GM18907 (cell line): ENCODE data around the gene GRIK5.
"Not testable (repeated sequence)": the region's sequence is repeated elsewhere in the genome, so short reads cannot be mapped to it uniquely, and the experiment has no call there.

ENCODE experiments used
- ATAC-seq: cut with Tn5 transposase; IDR thresholded peaks from one replicate; pipeline ENCODE4 v1.9.1; 2021; ENCODE audit warnings: mild to moderate bottlenecking, moderate library complexity; ENCODE audit not compliant: unreplicated experiment

GRIK5 gene

DNA sequence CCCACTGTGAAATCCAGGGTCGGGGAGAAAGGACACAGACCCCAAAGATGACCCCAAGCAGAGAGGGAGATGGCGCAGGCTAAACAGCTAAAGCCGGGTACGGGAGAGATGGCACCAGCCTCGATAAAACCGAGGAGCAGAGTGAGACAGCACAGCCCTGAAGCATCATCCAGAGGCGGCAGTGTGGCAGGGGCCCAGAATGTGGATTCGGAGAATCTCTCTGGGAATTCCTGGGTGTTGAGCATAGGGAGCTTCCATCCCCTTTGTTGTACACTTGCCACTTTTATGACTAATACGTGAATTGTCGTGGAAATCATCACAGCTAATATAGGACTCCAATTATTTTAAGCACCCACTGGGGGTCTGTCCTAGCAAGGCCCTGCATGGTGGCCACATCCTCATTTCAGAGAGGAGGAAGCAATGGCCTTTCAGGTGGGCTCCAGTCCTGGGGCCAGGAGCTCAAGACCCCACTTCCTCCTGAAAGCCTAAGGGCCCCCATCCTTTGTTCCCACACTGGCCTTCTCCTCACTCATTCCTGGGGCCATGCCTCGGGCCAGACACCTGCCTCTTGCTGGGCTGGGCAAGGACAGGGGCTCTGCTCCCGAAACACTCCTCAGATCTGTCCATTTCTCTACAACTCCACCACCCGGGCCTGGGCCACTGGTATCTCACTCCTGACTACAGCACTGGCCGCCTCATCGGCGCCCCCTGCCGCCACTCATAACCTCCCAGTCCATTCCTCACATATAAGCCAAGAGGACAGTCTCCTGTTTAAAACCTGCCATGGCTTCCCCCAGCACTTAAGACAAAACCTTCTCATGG is 46.7 kb downstream of the GRIK5 start:
- ATAC-seq: no peak

DNA sequence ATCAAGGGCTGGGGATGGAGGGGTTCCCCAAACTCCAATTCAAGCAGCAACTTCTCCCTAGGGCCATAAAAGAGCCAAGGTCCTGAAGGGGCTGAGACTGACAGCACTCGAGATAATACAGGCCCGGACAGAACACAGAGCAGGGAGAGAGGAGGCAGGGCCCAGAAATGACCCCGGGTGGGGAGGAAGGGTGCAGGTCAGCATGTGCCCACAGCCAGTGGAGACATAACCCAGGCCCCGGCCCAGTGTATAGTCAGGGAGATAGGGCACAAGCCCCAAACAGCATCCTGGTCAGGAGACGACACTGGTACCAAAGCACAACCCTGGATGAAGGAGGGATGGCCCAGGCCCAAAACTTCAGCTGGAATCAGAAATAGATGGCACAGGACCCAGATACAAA is 47.4 kb downstream of the GRIK5 start:
- no peak for ATAC-seq

DNA sequence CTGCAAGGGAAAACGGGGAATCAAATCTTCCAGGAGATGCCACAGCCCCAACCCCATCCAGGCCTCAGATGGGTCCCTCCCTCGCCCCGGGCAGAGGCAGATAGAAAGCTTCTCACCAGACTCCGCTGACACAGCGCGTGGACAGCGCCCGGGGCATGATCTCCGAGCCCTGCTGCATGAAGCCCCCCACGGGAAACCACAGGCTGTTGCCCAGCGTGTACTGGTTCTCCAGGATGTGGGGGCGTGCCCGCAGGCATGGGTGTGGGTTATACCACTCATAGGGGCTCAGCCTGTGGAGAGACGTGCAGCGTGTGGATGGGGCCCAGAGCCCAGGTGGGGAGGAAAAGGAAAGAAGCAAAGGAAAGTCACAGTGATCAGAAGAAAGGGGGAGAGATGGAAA is 48.8 kb downstream of the GRIK5 start:
- ATAC-seq: no peak

DNA sequence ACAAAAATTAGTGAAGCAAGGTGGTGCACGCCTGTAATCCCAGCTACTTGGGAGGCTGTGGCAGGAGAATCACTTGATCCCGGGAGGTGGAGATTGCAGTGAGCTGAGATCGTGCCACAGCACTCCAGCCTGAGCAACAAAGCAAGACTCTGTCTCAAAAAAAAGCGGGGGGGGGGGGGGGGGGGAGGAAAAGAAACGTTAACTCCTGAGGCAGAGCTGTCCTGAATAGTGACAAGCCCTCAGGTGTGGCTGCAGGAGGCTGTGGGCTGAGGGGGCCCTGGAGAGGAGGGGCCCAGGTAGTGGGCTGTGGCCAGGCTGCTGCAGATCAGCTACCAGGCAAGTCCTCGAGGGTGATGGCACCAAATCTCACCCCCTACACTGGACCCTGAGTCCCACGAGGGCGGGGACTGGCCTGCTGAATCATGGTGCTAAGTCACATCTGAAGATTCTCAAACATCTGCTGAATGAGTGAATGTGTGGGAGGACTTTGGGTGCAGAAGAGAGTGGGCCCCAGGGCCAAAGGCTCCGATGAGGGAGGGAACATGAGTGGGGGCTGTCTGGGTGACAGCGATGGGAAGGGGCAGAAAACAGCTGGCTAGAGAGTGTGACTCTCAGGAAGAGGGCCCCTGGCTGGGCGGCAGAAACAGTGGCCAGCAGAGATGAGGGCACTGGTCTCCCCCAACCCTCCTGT is 51.4 kb downstream of the GRIK5 start:
- ATAC-seq: no peak

DNA sequence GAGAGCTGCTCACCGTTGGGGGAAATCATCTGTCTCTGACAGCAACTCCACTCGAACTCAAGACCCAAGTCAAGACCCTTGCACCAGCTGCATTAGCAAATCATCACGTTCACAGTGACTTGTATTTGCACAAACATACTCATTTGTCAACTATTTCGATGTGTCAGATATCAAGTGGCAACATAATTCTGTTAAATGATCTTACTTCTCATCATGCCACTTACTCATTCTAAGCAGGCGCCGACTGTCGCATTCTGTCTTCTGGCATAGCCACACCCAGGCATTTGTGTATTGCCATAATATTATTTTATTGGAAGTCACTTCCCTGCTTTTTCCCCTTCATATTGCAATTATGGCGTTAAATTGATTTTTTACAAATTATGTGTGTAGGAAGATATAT is 53.0 kb downstream of the GRIK5 start:
- ATAC-seq: no peak

DNA sequence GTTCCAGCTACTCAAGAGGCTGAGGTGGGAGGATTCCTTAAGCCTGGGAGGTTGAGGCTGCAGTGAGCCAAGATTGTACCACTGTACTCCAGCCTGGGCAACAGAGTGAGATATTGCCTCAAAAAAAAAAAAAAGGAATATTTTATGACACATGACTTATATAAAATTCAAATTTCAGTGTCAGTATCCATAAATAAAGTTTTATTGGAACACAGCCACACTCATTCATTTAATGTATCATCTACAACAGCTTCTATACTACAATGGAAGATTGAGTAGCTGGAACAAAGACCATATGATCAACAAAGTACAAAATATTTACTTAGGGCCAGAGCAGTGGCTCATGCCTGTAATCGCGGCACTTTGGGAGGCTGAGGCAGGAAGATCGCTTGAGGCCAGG is 57.3 kb downstream of the GRIK5 start:
- ATAC-seq: not testable (repeated sequence)

DNA sequence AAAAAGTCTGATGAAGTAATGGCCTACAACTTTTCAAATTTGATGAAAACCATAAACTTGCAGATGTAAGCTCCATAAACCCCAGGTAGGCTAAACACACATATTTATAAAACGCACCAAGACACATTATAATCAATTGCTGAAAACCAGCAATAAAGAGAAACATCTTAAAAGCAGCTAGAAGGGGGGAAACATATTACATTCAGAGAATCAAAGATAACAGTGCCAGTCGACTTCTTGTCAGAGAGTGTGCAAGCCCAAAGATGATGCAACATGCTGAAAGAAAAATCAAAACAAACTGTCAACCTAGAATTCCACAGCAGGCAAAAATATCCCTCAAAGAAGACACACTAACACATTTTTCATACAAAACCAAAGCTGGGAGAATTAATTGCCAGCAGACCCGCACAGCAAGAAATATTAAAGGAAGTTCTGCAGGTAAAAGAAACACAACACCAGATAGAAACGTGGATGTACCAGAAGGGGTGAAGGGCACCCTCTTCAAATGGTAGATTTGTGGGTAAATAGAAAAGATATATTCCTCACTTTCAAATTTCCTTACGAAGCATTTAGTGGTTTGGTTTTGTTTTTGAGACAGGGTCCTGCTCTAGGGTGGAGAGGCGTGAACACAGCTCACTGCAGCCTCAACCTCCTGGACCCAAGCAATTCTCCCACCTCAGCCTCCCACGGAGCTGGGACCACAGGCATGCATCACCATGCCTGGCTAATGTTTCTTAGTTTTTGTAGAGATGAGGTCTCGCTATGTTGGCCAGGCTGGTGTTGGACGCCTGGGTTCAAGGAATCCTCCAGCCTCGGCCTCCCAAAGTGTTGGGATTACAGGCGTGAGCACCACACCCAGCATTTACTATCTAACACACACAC is 59.5 kb downstream of the GRIK5 start:
- no peak for ATAC-seq

DNA sequence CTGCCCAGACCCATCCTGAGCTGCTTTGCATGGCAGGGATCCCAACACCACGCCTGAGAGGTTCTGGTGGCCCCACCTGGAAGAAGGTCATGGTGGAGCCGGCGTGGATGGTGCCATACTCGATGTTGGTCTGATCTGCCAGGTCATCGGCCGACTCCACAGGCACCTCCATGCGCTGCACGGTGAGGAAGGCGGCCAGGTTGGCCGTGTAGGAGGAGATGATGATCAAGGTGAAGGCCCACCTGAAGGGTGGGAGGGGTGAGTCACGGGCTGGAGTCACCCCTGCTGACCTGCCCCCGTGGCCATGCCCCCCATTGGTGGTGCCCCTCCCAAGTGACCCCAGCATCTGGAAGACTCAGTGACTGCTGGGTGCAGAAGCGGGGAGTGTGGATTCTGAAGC is 63.4 kb downstream of the GRIK5 start:
- ATAC-seq: no peak

DNA sequence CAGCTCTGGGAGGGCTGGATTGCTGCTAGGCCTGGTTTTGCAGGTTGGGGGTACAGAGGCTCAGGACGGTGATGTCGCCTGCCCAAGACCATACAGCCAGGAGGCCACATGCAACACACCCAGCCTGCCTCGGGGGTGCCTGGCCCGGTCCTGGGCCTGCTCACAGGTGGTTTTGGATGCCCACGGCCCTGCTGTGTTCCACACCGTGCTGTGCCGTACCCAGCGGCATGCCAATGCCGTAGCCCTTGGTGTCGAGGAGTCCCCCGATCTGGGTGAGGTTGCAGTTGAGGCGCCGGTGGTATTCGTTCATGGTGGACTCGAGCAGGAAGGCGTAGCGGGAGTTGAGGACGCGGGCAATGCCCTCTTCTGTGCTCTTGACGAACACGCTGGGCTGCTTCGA is 64.5 kb downstream of the GRIK5 start:
- no peak for ATAC-seq

DNA sequence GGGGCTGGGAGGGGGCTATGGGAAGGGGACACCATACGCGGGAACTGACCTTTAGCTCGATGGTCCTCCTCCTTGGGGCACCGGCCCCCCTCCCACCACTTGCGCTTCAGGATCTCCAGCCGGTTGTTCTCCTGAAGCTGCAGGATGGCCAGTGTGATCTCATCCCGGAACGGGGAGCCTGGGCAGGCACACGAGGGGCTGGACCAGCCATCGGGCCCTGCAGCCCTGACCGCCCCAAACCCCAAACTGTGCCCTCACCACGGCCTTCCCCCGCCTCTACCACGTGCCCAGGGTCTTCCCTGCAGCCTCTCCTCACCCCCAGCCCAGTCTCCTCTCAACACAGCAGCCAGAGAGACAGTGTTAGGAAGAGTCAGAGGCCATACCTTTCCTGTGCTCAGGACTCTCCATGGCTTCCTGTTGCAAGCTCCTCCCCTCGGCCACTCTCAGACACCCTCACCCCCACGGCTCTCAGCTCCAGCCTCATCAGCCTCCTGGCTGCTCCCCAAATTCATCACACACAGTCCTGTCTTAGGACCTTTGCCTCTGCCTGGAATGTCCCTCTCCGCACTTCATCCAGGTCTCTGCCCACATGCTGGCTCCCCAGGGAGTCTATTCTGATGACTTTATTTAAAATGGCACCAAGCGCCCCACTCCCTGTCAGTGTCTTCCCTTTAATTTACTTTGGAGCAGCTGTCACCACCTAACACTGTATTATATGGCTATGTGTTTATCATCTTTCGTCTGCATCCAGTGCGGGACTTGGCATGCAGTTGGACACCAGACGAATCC is 66.3 kb downstream of the GRIK5 start:
- no peak for ATAC-seq

DNA sequence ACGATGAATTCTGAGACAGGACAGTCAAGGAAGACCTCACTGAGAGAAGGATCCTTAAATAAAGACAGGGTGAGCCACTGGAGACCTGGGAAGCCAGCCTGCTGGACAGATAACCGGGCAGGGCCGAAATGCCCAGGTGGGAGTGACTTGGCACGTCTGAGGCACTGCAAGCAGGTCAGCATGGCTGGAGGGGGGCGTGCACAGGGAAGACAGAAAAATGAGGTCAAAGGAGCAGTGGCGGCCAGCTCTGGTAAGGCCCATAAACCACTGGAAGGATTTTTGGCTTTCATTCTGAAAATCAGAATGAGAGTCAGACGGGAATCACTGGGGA is 70.2 kb downstream of the GRIK5 start:
- ATAC-seq: no peak

DNA sequence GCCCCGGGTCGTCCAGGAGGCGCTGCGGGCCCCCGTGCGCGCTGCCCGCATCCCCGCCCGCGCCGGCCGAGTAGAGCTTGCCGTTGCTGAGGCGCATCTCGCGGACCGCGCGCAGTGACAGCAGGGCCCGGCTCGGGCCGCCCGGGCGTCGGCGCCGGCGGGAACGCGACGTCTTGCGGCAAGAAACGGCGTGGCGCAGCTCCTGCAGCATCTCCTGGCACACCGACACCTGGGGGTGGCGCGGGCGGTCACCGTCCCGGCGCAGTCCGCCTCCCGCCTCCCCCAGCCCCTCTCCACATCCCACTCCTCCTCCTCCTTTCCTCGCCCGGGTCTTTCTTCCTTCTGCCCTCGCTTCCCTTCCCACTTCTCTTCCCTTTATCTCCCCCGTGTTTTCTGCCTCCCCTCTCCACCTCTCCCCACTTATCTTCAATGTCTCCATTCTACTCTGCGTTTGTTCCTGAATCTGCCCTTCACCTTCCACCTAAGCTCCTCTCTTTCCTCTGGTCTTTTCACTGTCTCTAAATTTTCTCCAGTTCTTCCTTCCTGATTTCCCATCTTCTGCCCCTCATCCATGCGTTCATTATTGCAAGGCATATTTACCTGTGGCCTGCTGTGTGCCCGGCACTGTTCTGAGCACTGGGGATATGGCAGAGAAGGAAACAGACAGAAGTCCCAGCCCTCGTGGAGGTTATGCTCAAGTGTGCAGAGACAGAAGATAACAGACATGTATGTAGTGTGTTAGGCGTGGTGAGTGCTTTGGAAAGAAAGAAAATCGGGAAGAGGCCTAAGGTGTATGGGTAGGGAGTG is 70.7 kb downstream of the GRIK5 start:
- no peak for ATAC-seq

DNA sequence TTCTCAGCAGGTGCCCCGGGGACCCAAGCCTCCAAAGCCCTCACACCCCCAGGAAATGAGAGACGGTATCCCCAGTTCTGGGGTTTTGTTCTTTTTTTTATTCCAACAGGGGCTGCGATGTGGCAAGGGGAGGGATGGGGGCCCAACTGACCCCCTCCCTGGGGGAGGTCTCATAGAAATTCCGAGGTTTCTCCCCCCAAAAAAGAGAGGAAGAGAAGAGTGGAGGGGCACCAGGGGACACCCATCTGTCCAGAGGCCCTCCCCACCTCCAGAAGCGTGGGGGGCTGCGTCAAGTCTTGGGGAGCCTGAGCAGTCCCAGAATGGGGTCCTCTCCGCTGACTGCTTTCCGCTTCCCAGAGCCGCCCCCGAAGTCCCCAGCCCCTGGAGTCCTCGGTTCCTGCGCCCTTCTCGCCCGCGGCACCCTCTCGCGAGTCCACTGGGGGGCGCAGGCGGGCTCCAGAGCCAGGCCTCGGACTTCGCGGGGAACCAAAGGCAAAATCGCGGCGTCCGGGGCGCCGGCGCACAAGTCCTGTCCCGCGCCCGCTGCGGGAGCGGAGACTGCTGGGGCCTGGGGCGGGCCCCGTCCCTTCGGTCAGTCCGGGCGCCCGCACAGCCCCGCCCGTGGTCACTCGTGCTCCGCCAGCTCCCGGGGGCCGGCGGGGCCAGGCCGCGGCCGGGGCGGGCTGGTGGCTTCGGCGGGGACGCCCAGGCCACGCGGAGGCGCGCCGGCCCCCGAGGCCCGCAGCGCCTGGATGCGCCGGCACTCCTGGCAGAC is 71.6 kb downstream of the GRIK5 start:
- no peak for ATAC-seq

DNA sequence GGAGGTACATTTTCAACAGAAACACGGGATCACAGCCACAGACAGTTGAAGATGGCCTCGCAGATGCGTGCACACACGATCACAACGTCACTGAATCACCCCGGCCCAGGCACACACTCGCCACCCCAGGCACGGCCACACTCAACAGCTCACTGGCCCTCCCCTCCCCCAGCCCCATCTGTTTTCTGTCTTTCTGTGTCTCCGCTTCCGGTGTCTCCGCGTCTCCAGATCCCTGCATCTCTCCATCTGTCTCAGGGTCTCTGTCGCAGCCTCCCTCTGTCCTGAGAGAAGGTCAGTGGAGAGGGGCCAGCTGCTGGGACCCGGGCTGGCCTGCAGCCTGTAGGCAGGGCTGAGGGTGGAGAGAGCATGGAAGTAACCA is 72.2 kb downstream of the GRIK5 start:
- no peak for ATAC-seq

DNA sequence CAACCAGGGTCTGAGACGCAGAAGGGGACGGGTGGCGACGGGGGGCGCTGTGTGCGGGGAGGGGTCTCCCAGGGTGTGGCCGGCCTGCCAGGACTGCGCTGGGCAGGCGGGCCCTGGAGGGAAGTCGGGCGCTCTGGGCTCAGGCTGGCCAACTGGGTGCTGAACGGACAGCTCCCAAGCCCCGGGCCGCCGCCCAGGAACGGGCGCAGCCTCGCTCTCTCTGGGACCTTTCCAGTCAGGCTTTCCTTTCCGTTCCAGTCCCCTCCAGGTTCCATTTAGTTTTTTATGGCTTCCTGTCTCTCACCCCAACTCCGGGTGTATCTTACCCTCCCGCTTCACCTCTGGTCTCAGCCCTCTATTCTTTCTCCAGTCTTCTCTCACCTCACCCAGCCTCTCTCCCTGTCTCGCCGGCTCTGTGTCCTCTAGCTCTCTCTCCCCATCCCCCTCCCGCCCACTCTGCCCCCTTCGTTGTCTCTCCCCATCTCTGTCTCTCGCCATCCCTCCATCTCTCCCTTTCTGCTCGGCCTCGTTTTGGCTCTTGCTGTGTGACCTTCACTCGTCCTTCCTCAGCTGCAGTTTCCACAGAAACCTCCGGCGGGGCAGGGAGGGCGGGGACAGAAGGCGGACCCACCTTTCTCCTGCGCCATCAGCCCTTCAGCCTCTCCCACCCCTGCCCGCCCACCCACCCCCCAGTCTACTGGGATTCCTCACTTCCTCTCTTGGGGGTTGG is 72.7 kb downstream of the GRIK5 start:
- ATAC-seq: no peak

DNA sequence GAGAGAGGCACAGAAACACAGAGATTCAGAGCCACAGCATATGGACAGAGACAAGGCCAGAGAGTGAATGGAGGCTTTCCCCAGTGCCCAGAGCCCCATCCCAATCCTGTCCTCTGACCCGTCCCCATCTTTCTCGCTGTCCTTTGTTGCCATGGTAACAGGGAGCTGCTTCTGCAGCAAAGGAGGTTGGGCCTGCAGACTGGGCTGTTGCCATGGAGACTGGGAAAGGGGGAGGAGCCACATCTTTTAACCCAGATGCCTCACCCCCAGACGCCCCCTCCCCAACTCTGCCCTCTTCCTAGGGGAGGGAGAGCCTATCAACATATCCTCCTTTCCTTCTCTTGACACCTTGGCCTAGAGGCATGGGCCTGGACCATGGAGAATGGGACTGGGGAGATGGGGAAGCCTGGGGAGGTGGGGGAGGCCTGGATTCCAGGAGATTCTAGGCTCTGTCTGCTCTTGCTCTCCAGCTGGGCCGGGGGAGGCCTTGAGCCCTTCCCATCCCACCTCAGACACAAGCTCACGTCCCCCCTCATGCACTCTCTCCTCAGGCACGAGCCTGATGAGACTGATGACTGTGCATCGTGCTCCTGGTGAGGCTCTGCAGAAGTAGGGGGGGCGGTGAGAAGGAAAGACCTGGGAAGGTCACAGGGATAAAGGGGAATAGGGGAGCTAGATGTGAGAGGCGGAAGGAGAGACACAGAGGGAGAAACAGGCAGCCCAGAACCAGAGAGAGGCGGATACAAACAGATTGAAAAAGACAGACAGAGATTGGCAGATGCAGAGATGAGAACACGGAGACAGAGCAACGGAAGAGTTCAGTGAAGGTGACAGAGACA is 73.8 kb downstream of the GRIK5 start:
- no peak for ATAC-seq

DNA sequence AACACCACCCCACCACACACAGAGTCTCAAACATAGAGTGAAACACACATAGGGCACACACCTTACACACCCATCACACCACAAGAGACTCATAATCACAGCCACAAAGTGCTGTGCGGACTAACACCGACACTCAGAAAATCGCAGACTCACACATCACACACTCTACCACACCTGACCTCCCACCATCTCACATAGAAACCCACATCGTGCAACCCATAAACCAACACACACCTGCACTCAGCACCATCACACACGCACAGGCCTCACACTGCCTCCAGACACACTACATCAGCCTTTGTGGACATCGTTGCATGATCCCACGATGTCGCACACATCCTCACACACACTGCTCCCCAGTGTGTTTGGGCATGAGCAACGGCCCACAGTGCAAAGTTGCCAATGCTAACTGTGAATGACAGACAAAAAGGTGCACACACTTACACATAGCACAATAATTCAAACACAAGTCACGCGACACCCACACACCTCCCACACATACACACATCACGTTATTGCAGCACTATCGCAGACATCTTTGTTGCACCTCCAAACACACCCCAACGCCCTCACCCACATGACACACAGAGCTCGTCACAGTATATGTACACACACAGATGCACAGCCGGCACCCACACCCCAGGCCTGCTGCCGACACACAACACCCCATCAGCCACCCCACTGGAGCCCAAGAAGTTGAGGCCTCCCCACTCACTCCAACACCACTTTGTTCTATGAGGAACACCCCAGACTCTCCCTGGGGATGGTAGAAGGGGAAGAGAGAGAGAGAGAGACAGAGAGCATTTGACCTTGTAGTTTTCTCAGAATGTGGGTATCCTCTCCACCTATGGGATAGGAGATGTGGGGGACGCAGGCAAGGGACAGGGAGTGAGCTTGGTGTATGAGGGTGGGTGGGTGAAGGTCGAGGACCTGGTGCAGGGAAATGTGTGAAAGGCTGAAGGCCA is 74.7 kb downstream of the GRIK5 start:
- ATAC-seq: no peak
